WTC11 (cell line): ENCODE results near the gene ZNF554.

Source experiments
- ATF2 ChIP-seq: sonication (generic); formaldehyde crosslinking; IDR thresholded peaks from 2 replicates; pipeline ENCODE4 v1.8.1; 2022; ENCODE audit warnings: low read depth, missing genetic modification reagents, borderline replicate concordance
- CBFB ChIP-seq: sonication (generic); formaldehyde crosslinking; IDR thresholded peaks from 2 replicates; pipeline ENCODE4 v1.8.1; 2022; ENCODE audit warnings: mild to moderate bottlenecking, low read depth, missing genetic modification reagents
- CREM ChIP-seq: sonication (generic); formaldehyde crosslinking; IDR thresholded peaks from 2 replicates; pipeline ENCODE4 v1.8.1; 2022; ENCODE audit warnings: mild to moderate bottlenecking, missing genetic modification reagents, moderate library complexity
- CTCF ChIP-seq: fragments of 200-600 bp; IDR thresholded peaks from 2 replicates; pipeline ENCODE4 v1.8.0; 2022; ENCODE audit warnings: antibody characterized with exemption
- ETV6 ChIP-seq: sonication (generic); formaldehyde crosslinking; IDR thresholded peaks from 2 replicates; pipeline ENCODE4 v1.8.1; 2022; ENCODE audit warnings: mild to moderate bottlenecking, missing genetic modification reagents
- IRF2 ChIP-seq: sonication (generic); formaldehyde crosslinking; IDR thresholded peaks from 2 replicates; pipeline ENCODE4 v1.8.0; 2022; ENCODE audit warnings: low read depth, missing genetic modification reagents, borderline replicate concordance
- JUN ChIP-seq: sonication (generic); formaldehyde crosslinking; IDR thresholded peaks from 2 replicates; pipeline ENCODE4 v1.8.0; 2023; ENCODE audit warnings: mild to moderate bottlenecking, missing genetic modification reagents
- NFYB ChIP-seq: sonication (generic); formaldehyde crosslinking; conservative IDR thresholded peaks from 2 replicates; pipeline ENCODE4 v1.8.0; 2022; ENCODE audit warnings: low read depth, missing genetic modification reagents
- OVOL2 ChIP-seq: fragments of 250-450 bp; sonication (Bioruptor Pico); IDR thresholded peaks from 2 replicates; pipeline ENCODE4 v1.9.0; 2021; ENCODE audit warnings: mild to moderate bottlenecking, borderline replicate concordance
- TF ChIP-seq, protein P1 (sequence below): sonication (generic); formaldehyde crosslinking; IDR thresholded peaks from 2 replicates; pipeline ENCODE4 v1.8.0; 2022; ENCODE audit warnings: mild to moderate bottlenecking, missing genetic modification reagents
- TF ChIP-seq, protein P2 (sequence below): sonication (generic); formaldehyde crosslinking; IDR thresholded peaks from 2 replicates; pipeline ENCODE4 v1.8.1; 2023; ENCODE audit warnings: mild to moderate bottlenecking, missing genetic modification reagents, moderate library complexity

- TF ChIP-seq JUN (CRISPR knock-in tag) (no peak), OVOL2 (CRISPR knock-in tag) (no peak), CTCF (no peak), CBFB (CRISPR knock-in tag) (no peak), NFYB (CRISPR knock-in tag) (no peak), CREM (CRISPR knock-in tag) (no peak), ATF2 (no peak), IRF2 (CRISPR knock-in tag) (no peak), ETV6 (CRISPR knock-in tag) (no peak)
- TF ChIP-seq, protein P1, sequence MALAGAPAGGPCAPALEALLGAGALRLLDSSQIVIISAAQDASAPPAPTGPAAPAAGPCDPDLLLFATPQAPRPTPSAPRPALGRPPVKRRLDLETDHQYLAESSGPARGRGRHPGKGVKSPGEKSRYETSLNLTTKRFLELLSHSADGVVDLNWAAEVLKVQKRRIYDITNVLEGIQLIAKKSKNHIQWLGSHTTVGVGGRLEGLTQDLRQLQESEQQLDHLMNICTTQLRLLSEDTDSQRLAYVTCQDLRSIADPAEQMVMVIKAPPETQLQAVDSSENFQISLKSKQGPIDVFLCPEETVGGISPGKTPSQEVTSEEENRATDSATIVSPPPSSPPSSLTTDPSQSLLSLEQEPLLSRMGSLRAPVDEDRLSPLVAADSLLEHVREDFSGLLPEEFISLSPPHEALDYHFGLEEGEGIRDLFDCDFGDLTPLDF: no peak
- TF ChIP-seq, protein P2, sequence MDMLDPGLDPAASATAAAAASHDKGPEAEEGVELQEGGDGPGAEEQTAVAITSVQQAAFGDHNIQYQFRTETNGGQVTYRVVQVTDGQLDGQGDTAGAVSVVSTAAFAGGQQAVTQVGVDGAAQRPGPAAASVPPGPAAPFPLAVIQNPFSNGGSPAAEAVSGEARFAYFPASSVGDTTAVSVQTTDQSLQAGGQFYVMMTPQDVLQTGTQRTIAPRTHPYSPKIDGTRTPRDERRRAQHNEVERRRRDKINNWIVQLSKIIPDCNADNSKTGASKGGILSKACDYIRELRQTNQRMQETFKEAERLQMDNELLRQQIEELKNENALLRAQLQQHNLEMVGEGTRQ: no peak
These were observed 30.7 kb downstream of the ZNF554 start for GRCh38 chr19:2850256-2850925.
